NCI-H1436 treated with DMSO at 0.1 percent for 48 hours (cell line): ENCODE results near the gene CD109.
A peak's percentile ranks its signal among the peaks of the same experiment; 100 is the strongest.
"Not testable (repeated sequence)": the region's sequence is repeated elsewhere in the genome, so short reads cannot be mapped to it uniquely, and the experiment has no call there.

Experiments used
- DNase-seq: peaks from one replicate; lab custom pipeline; 2025; lab: John Stamatoyannopoulos, UW

CD109 gene

DNA sequence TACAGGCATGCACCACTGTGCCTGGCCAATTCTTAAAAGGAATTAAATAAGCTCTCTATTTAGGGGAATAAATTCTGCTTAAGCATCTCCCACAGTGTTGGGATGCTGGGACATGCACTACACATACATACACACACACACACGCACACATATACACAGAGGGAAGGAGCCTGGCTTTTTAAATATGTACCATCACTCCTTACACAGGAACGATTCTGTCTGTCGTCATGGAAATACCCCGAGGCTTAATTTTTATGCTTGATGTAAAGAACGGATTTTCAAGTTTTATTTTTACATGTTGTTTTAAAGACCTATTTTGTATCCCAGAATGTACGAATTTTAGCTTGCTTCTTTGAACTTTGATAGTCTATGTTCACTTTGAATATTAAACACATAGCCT lies 95.3 kb downstream of the CD109 start:
- DNase-seq, result no peak

DNA sequence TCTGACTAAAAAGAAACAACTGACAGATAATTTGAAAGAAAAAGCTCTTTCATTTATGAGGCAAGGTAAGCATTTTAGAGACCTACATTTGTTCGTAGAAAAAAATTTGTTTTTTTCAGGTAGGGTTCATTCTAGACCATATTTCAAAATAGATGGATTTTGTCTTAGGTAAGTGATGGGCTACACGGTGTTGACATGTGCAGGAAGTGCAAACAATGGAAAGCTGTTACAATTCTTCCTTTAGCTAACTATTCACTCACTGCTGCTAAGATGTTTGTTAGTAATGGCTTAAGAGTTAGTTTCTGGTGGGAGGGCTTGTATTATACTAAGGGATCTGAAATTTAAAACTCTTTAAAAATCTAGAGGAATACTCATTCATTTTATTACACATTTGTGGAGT lies 96.7 kb downstream of the CD109 start:
- DNase-seq, result no peak

DNA sequence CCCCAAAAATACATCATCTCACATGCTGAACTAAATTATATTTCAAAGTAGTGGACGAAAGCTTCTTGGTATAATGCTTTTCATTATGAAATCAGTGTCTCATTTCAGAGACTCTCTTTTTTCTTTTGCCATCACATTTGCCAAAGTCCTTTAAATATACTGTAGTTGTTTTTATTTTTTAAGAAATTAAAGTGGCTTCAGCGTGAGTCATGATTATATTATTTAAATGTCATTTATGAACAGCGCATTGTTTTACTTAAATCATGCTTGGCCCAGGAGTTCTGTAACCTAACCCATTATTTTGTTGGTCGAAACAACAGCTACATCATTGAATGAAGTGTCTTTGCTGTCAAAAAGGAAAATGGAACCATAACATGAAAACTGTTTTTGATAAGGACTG lies 100.9 kb downstream of the CD109 start:
- no peak for DNase-seq

DNA sequence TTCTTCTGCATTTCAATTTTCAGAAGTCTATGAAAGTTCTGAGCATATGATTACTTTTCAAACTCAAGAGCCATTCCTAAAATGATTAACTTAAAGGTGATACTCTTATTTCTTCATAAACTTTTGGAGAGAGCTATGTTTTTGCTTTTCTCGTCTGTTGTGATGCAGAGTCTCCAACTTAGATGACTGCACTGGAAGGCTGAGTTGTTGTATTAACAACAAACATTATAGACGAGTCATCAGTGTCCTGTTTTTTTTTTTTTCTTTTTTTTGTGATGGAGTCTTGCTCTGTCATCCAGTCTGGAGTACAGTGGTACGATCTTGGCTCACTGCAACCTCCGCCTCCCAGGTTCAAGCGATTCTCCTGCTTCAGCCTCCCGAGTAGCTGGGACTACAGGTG lies 101.9 kb downstream of the CD109 start:
- DNase-seq, result no peak

DNA sequence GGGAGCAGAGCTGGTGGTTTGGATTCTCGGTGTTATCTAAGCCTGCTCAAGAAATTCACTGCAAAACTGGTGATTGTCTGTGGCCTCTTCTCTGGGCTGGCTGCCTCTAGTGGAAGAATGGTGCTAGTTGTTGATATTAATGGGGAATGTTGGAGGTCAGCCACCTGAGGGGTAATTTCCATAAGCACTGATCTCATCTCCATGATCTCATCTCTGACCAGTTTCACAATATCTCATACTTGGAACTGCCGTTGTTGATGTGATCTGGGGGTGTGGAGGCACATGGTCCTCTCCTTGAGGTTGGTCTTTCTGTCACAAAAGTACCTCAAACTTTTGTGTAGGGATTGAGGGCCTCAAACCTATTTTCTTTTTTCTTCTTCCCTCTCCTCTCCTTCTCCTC lies 102.6 kb downstream of the CD109 start:
- DNase-seq, result no peak

DNA sequence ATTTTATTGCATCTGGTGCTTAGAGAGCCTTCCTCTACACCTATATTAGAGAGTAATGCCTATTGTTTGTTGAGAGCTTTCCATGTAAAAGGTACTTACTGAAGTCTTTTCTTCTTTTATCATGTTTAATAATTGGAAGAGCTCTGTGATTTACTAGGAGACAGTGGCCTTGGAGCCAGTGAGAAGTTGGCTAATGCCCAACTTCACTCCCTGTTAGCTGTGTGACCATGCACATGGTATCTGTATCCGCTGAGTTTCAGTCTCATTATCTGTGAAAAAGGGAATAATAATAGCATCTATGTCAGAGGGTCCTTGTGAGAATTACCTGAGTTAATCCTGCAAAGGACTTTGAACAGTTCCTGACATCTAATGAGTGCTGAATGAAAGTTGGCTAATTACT lies 105.0 kb downstream of the CD109 start:
- no peak for DNase-seq

DNA sequence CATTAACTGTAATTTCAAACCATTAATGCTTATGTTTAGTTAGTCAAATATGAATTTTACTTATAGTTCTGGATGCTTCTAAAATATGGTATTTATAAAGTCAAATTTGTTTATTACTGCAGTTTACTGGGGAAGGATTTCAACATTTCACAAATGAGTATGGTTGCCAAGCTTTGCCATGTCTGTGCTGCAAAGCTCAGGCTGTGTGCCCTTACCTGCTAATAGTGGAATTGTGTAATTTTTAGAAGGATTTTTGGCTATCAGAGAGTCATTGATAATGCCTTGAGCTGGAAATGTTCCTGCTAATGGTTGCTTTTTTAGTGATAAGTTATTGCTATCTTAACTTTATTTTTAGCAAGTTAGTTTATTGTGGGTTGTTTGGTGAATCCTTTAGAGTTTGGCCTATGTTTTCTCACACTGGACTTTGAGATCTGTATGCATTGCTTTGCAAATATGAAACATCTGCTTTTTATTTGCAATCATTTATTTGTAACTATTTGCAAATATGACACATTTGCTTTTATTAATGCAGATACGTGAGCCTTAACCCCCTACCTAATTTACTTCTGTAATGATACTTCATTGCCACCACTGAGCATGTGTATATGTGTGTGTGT lies 105.8 kb downstream of the CD109 start:
- DNase-seq, result no peak

DNA sequence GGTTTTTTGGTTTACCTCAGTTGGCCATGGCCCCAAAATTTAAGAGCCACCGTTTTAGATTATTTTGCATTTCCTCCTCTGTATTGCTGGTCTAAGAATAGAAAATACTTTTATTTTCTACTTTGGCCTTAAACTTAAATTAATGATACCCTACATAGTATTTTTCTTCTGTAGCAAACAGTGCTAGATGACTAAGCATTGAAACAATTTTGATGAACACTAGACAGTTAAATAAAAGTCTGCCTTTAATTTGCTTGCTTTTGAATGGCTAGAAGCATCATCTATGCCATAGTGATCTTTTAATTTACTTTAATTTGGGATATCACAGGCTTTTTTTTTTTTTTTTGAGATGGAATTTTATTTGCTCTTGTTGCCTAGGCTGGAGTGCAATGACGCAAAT lies 106.4 kb downstream of the CD109 start:
- DNase-seq, result no peak

DNA sequence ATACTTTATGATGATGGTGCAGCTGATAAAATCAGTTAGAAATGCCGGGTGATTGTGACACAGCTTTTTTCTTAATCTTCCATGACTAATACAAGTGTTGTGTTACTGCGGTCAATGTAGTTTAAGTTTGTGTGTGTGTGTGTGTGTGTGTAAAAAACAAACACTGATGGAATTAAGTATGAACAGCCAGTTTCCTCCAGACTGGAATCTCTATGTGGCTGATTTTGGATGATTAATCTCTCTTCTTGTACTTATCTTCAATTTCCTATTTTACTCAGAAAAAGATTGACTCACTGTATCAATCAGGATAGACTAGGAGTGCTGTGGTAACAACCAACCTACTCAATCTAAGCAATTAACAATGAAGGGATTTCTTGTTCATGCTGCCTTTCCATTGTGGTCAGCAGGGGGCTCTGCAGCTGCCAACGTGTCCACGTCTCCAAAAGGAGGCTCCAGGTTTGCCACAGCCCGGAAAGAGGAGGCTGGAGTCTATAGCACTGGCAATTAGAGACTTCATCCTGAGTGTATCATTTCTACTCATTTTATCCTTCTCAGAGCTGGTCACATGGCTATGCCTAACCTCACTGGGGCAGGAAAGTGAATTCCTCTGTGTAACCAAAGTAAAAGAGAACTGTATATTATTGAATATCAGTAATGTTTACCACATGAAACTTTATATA lies 107.7 kb downstream of the CD109 start:
- DNase-seq, result no peak

DNA sequence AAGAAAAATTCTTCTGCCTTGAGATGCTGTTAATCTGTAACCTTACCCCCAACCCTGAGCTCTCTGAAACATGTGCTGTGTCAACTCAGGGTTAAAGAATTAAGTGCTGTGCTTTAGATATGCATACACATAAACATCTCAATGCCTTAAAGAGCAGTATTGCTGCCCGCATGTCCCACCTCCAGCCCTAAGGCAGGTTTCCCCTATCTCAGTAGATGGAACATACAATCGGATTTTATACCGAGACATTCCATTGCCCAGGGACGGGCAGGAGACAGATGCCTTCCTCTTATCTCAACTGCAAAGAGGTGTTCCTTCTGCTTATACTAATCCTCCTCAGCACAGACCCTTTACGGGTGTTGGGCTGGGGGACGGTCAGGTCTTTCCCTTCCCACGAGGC lies 109.2 kb downstream of the CD109 start:
- DNase-seq, result not testable (repeated sequence)

DNA sequence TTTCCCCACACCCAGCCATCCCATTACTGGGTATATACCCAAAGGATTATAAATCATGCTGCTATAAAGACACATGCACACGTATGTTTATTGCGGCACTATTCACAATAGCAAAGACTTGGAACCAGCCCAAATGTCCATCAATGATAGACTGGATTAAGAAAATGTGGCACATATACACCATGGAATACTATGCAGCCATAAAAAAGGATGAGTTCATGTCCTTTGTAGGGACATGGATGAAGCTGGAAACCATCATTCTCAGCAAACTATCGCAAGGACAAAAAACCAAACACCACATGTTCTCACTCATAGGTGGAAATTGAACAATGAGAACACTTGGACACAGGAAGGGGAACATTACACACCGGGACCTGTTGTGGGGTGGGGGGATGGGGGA lies 110.0 kb downstream of the CD109 start:
- not testable (repeated sequence) for DNase-seq

DNA sequence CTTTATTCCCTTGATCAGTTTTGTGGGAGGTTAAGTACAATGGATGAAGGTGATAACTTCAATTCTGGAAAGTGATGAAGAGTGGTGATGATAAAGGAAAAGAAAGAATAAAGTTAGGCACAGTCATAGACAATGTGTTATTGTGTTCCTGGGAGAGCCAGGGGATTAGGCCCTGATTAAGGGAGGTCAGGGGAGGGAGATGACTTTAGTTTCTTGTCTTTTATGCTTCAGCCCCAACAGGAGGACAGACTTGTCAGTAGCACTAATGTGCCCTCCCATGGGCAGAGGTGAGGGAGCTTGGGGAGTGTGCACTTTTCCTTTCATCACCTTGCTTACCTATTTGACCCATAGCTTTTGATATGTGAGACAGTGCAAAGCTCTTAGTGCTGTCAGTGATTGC lies 115.7 kb downstream of the CD109 start:
- no peak for DNase-seq

DNA sequence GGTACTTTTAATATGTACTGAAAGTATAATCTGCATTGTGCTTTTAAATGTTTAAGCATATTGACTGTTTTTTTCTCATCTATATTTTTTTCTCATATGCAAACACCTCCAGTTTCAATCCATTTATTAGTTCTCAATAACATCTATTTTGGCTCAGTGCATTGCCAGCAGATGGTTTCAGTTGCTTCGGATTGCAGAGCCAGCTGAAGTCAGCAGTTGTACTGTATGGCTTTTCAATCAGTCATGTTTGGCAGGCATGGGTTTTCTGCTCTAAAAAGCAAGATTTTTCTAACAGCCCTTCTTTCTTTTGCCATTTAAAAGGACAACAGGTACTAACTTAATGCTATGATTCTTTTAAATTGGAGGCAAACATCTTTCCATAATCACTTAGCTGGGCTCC lies 121.2 kb downstream of the CD109 start:
- no peak for DNase-seq

DNA sequence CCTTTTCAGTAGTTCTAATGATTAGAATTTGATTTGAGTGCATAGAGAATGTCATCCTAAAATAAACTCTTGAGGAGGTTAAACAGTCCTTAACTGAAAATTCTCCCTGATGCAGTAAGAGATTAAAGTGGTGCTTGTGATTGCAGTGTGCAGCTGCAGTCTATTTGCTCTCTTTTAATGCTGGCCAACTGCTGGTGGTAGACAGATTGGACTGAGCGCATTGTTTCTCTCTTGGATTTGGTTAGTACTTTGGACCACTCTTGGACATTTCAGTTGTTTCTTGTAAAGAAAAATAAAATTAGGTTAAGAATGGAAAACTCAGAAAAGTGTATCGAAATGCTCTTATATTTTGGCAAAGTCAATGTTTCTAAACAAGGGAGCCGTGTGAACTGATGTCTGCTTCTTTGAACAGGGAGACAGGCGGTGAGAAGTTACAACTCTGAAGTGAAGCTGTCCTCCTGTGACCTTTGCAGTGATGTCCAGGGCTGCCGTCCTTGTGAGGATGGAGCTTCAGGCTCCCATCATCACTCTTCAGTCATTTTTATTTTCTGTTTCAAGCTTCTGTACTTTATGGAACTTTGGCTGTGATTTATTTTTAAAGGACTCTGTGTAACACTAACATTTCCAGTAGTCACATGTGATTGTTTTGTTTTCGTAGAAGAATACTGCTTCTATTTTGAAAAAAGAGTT lies 127.2 kb downstream of the CD109 start:
- DNase-seq, result peak; percentile 38

DNA sequence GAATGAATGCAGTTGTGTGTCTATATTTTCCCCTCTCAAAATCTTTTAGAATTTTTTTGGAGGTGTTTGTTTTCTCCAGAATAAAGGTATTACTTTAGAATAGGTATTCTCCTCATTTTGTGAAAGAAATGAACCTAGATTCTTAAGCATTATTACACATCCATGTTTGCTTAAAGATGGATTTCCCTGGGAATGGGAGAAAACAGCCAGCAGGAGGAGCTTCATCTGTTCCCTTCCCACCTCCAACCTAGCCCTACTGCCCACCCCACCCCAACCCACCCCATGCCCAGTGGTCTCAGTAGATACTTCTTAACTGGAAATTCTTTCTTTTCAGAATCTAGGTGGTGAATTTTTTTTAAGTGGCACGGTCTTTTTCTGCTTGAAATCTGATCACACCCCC lies 127.8 kb downstream of the CD109 start:
- DNase-seq, result no peak

DNA sequence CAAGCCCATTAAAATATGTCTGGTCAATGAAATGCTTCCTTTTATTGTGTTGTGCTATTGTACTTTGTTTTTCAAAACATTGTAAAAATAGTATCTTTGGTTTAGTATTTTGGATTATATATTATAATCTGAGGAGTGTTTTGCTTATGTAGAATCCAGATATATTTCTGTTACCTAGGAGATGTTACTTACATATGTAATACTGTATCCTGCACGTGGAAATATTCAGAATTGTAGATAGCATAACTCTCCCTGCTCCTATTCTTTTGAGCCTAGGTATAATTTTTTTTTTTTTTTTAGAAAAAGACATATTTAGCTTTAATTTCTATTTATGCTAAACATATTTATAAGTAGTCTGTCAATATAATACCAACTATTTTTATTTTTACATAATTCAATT lies 130.6 kb downstream of the CD109 start:
- no peak for DNase-seq

DNA sequence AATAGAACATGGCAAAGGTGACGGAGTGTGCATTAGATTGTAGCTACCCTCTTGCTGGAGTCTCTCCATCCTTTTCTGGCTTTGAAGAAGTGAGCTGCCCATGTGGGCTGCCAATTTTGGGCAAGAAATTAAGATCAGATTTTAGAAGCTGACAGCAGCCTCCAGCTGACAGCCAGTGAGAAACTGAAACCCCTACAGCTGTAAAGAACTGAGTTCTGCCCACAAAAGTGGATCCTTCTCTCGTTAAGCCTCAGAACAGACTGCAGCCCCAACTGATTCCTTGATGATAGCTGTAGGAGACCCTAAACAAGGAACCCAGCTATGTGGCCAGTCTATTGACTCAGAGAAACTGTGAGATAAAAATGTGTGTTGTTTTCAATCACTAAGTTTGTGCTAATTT lies 134.1 kb downstream of the CD109 start:
- DNase-seq, result no peak

DNA sequence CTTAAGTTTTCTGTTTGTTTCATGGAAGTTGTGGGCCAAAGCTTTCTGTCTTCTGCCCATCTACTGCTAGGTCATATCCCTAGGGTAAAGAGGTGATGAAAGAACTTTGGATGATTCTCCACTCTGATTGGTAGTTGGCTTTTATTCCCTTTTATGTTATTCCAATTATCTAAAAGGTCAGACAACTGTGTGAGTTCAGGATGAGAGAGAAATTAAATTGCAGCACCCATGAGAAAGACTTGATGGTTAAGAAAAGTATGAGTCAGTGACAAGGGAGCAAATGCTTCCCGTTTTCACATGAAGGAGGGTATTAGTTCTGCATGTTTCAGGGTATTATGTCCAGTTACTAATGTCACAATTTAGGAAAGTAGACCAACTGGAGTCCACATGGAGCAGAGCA lies 136.3 kb downstream of the CD109 start:
- no peak for DNase-seq

DNA sequence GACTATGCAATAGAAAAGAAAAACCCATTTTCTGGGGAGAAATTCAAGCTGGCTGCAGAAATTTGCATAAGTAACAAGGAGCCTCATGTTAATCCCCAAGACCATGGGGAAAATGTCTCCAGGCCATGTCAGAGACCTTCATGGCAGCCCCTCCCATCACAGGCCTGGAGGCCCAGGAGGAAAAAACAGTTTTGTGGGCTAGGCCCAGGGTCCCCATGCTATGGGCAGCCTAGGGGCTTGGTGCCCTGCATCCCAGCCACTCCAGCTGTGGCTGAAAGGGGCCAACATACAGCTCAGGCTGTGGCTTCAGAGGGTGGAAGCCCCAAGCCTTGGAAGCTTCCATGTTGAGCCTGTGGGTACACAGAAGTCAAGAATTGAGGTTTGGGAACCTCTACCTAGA lies 148.7 kb downstream of the CD109 start:
- not testable (repeated sequence) for DNase-seq

DNA sequence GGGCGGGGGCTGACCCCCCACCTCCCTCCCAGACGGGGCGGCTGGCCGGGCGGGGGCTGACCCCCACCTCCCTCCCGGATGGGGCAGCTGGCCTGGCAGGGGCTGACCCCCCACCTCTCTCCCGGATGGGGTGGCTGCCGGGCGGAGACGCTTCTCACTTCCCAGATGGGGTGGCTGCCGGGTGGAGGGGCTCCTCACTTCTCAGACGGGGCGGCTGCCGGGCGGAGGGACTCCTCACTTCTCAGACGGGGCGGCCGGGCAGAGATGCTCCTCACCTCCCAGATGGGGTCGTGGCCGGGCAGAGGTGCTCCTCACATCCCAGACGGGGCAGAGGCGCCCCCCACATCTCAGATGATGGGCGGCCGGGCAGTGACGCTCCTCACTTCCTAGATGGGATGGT lies 155.0 kb downstream of the CD109 start:
- not testable (repeated sequence) for DNase-seq

DNA sequence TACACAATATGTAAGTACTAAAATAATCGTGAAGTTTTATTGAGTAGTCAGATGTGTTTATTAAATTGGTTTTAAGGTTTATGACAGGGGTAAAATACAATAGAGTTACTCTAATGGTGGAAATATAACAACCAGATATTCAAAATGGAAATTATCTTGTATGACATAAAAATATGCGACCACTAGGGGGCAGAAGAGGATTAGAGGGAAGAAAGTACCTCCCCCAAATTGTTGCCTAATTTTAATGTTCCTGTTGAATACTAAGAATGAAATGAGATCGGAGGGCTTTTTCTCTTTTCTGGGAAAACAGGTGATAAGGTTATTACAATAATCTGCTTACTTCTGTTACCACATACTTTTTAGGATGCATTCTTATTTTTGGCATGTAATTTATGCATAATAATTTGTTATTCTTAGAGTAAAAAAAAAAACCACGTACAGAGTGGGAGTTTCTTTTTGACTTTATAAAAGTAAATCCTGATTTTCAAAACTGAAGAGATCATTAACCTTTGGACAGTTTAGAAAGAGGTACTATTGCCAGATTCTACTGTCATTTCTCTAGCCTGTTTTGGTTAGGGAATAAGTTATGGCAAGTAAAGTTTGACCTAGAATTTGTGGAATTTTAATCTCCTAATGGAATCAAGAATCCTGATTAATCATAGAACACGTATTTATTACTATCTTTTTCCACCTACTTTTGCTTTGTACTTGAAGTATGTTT lies 159.2 kb downstream of the CD109 start:
- DNase-seq, result no peak

DNA sequence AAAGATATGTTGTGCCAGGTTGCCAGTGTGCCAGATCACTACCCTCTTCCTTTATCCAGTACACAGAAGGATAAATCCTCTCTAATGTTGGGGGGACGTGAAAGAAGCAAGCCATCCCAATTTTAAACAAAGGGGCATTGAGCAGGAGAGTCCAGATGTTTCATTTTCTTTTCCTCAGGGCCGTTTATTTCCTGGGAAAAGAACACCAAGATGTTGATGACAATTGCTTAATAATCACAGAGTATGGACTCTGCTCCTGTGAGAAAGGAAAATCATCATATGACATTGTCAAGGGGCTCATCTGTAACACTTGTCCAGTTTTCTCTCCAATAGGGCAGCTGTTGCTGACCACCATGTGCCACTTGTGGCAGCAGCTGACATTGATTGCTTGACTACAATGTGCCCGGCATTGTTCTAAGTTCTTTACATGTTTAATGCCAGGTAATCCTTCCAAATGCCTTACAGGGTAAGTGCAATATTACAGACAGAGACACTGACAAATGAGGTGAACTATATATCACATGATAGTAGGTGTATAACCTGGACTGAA lies 161.4 kb downstream of the CD109 start:
- no peak for DNase-seq

DNA sequence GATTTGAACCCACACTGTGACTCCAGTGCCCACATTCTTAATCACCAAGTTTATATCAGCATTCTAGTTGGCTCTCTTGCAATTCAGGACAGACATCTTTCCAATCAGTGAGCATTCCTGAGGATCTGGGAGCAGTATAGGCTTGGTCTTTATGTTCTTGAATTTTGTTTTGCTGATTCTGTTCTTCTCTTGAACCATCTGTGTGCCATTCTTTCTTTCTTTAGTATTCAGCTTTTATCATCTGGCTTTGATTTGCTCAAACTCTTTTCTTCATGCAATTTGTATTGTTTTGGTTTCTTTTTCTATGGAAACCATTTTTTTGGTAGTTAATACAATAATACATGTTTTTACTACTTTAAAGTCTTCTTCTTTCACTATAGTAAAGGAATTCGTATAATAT lies 162.4 kb downstream of the CD109 start:
- no peak for DNase-seq
